NK-92 (cell line): ENCODE data around the gene ZNF76.
"Not testable (repeated sequence)": the region's sequence is repeated elsewhere in the genome, so short reads cannot be mapped to it uniquely, and the experiment has no call there.

Source experiments
- DNase-seq: peaks from one replicate; lab custom pipeline; 2025; ENCODE audit not compliant: unreplicated experiment; lab: John Stamatoyannopoulos, UW

The ZNF76 gene

DNA sequence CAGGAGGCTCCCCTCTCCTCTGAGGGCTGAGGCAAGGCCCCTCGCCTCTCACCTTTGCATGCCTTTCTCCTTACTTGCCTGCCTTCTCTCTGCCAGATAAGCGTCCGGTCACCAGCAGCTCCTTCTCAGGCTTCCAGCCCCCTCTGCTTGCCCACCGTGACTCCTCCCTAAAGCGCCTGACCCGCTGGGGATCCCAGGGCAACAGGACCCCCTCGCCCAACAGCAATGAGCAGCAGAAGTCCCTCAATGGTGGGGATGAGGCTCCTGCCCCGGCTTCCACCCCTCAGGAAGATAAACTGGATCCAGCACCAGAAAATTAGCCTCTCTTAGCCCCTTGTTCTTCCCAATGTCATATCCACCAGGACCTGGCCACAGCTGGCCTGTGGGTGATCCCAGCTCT, 61.6 kb downstream of the ZNF76 start:
- no peak for DNase-seq

- no peak for DNase-seq
Observed at GRCh38 chr6:35327349-35328027, 68.0 kb downstream of the ZNF76 start.

- no peak for DNase-seq
Observed at GRCh38 chr6:35328108-35328723, 68.7 kb downstream of the ZNF76 start.

GRCh38 chr6:35328965-35329364, 69.4 kb downstream of the ZNF76 start:
- not testable (repeated sequence) for DNase-seq

- no peak for DNase-seq
Observed at GRCh38 chr6:35330541-35331119, 71.1 kb downstream of the ZNF76 start.

DNA sequence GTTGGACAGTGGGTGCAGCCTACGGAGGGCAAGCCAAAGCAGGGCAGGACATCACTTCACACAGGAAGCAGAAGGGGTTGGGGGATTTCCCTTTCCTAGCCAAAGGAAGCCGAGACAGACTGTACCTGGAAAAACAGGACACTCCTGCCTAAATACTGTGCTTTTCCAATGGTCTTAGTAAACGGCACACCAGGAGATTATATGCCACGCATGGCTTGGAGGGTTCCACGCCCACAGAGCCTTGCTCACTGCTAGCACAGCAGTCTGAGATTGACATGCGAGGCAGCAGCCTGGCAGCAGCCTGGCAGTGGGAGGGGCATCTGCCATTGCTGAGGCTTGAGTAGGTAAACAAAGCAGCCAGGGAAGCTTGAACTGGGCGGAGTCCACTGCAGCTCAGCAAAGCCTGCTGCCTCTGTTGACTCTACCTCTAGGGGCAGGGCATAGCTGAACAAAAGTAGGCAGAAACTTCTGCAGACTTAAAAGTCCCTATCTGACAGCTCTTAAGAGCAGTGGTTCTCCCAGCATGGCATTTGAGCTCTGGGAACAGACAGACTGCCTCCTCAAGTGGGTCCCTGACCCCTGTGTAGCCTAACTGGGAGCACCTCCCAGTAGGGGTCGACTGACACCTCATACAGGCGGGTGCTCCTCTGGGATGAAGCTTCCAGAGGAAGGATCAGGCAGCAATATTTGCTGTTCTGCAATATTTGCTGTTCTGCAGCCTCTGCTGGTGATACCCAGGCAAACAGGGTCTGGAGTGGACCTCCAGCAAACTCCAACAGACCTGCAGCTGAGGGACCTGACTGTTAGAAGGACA, 72.7 kb downstream of the ZNF76 start:
- DNase-seq: not testable (repeated sequence)

DNA sequence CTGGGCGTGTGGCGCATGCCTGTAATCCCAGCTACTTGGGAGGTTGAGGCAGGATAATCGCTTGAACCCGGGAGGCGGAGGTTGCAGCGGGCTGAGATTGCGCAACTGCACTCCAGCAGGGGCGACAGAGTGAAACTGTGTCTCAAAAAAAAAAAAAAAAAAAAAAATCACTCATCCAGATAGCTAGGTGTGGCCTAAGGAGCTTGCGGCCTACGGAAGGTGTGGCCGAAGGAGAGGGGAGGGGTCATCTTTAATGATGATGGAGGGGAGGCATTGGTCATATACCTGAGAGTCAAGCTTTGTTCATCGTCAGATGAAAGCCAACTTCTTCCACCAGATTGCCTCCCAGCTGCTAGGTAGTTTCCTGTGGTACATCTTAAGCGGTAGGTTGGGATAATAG, 82.0 kb downstream of the ZNF76 start:
- no peak for DNase-seq

DNA sequence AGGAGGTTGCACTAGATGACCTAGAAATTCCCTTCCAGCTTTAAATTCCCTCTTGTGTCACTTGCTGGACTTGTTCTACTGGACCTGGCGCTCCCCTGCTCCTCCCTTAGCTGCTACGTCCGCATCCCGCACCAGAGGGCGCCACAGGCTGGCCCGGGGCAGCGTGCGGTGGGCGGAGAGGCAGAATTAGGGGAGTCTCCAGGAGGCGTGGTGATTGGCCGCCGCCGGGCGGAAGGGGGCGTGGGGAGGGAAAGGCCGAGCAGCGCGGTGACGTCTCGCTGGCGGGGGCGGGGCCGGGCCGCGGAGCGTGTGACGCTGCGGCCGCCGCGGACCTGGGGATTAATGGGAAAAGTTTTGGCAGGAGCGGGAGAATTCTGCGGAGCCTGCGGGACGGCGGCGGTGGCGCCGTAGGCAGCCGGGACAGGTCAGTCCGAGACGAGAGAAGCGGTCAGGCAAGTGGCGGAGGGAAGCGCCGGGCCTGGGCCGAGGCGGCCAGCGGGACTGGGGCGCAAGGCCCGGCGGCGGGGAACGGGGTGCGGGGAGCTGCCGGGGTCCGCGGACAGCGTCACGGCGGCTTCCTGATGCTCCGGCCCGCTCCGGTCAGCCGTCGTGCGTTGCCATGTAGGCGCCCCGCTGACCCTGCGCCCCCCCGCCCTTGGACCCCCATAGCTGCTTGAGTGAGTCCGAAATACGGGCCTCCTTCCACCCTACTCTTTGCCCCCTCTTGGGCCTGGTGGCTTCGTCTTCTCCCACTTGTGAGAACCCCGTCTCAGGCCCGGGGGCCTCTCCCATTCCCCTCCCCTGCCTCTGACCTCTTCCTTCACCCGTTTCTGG, 82.9 kb downstream of the ZNF76 start, which contains the start of gene PPARD:
TSS of gene PPARD (plus strand) at position 301 of the 834 bp plus-strand sequence. CDS start 68,530 bp downstream, outside the sequence.
- peak; percentile 79 for DNase-seq

DNA sequence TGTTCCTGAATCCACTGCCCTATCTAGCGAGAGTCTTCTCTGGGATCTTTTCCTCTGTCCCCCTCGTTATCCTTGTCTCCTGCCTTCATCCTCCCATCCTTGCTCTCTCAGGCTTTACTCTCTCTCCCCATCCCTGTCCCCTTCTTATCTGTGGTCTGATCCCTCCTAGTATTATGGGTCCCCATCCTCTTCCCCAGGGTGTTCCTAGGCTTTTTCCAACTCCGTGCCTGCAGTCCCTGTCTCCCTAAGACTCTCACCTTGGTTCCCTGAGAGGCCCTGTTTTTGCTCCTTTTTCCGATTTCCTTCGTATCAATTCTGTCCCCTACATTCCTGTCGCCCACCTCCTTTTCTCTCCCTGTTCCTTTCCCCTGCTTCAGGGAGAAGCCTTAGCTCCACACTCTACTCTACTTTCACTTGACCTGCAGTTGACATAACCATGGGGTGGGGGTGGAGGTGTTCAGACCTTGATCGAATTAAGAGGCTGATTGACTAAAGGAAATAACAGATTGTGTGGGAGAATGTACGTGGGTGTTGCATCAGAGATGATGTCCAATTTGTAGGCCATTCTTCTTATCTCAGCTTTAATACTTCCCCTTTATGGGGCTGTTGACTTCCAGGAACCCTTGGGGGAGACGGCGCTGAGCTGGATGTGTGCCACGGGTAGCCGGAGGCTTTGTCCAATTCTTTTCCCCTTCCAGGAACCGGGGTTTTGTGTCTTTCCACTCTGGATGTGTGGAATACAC, 83.7 kb downstream of the ZNF76 start:
- no peak for DNase-seq

DNA sequence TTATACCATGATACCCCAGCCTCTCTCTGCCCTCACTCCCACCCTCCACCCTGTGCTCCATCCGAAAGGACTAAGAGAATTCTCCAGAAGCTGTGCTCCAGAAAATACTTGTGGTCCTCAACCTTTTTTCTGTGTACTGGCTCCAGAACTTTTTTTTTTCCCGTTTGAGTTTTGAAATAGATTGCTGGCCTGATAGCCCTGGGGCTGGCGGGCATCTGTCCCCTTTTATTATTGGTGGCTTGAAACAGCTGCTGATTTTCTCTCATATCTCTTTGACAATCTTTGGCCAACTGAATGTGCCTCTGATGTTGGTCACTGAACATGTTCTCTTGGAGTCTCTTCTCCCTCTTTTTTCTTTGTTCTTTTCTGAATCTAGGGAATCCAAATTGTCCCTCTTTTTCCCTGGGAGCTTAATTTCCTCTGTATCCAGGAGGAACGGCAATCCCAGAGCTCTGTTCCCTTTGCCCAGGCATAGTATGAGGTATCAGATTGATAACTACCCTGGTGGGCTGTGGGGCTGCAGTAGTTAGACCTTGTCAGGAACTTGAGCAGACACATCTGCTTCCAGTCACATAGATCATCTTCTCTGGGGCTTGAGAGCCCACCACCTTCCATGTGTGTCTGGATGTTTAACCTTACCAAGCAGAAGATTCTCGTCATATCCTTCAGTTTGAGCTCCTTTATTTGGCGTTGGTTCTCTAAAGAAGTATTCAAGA, 84.5 kb downstream of the ZNF76 start:
- DNase-seq: no peak
